Endodermal cell (in vitro differentiated cells): ENCODE data around the gene ASTN2. TPM values are rescaled to one million over a fixed set of nuclear protein-coding genes. Genes with fewer than 3 reads are reported as not detected.

Experiments
- DNase-seq: peaks from one replicate; pipeline ENCODE4 v3.0.0-alpha.2; 2017
- H3K27ac ChIP-seq: 2 replicates; pipeline ENCODE4 v1.5.1; 2013; ENCODE audit warnings: mild to moderate bottlenecking, low read depth, low read length, moderate library complexity
- H3K27me3 ChIP-seq: 2 replicates; pipeline ENCODE4 v1.6.1; 2013; ENCODE audit warnings: mild to moderate bottlenecking, low read length, moderate library complexity; ENCODE audit not compliant: insufficient read depth, control insufficient read depth, poor library complexity, severe bottlenecking
- H3K36me3 ChIP-seq: 2 replicates; pipeline ENCODE4 v1.7.0; 2013; ENCODE audit warnings: mild to moderate bottlenecking, low read length, moderate library complexity; ENCODE audit not compliant: control insufficient read depth, insufficient read depth
- H3K4me1 ChIP-seq: one replicate; pipeline ENCODE4 v1.7.0; 2013; ENCODE audit warnings: low read length; ENCODE audit not compliant: control insufficient read depth, insufficient read depth
- H3K4me3 ChIP-seq: 2 replicates; pipeline ENCODE4 v1.5.1; 2013; ENCODE audit warnings: mild to moderate bottlenecking, low read length, moderate library complexity
- H3K9ac ChIP-seq: 2 replicates; pipeline ENCODE4 v1.6.1; 2013; ENCODE audit warnings: mild to moderate bottlenecking, low read length, moderate library complexity; ENCODE audit not compliant: poor library complexity, severe bottlenecking; ENCODE audit errors: extremely low read depth
- H3K9me3 ChIP-seq: 2 replicates; pipeline ENCODE4 v1.6.1; 2013; ENCODE audit warnings: mild to moderate bottlenecking, low read length, moderate library complexity; ENCODE audit not compliant: control insufficient read depth
- H3K27ac Mint-ChIP-seq: 2 replicates; pipeline ENCODE4 v1.8.0; 2020; ENCODE audit warnings: mixed read lengths
- H3K27me3 Mint-ChIP-seq: 2 replicates; pipeline ENCODE4 v1.8.0; 2021; ENCODE audit warnings: mild to moderate bottlenecking, mixed read lengths; ENCODE audit not compliant: insufficient read depth
- H3K36me3 Mint-ChIP-seq: 2 replicates; pipeline ENCODE4 v1.8.0; 2020; ENCODE audit warnings: low read depth, mixed read lengths
- H3K4me1 Mint-ChIP-seq: 2 replicates; pipeline ENCODE4 v1.8.0; 2020; ENCODE audit warnings: mixed read lengths
- H3K4me3 Mint-ChIP-seq: 2 replicates; pipeline ENCODE4 v1.8.0; 2020; ENCODE audit warnings: mild to moderate bottlenecking, moderate library complexity, mixed read lengths
- H3K9me3 Mint-ChIP-seq: 2 replicates; pipeline ENCODE4 v1.8.0; 2020; ENCODE audit warnings: mild to moderate bottlenecking, mixed read lengths
- CTCF ChIP-seq: fragments of 200-600 bp; sonication (generic); conservative IDR thresholded peaks from 2 replicates; pipeline ENCODE4 v1.5.0; 2021; ENCODE audit warnings: antibody characterized with exemption, mild to moderate bottlenecking
- WGBS, 2 experiments: methylation state at CpG; one replicate each; pipeline versions ENCODE4 v1.1.5 to v1.1.7; 2013; ENCODE audit warnings: missing lambda C conversion rate in 2 of 2, mixed read lengths in 1 of 2; ENCODE audit not compliant: insufficient coverage in 1 of 2, insufficient read length in 1 of 2; 5-methylcytosine and 5-hydroxymethylcytosine counted together
- total RNA-seq, 2 donors: library from RNA; stranded (reverse); fragmentation: NEBNext Ultra II Directional in 1 of 2; extraction: Animal tissue kit (Norgen Biotek cat#: 25700) in 1 of 2; gene quantifications; 2 replicates in 1 of 2; 3 replicates in 1 of 2; pipeline ENCODE4 v1.2.1, GENCODE V29; 2021

Gene ASTN2
- total RNA-seq, 2 donors from 2014 or later, result 8.9 to 10.4 TPM

GRCh38 chr9:117231012-117231411 lies 183.8 kb downstream of the ASTN2 start:
- Histone ChIP-seq H3K27ac (no peak overlapping the region), H3K9ac (no peak overlapping the region), H3K27me3 (peaks cover 57% of the 10 kb centered on the region), H3K9me3 (no peaks in the 10 kb centered on the region), H3K4me3 (no peak overlapping the region), H3K36me3 (no peaks in the 10 kb centered on the region), H3K4me1 (no peaks in the 10 kb centered on the region)
- Mint-ChIP-seq H3K9me3 (no peaks in the 10 kb centered on the region), H3K27ac (no peak overlapping the region), H3K27me3 (peaks cover 30% of the 10 kb centered on the region), H3K4me1 (peaks cover 8% of the 10 kb centered on the region), H3K4me3 (no peak overlapping the region), H3K36me3 (no peaks in the 10 kb centered on the region)
- whole genome bisulfite sequencing, 2 experiments, result 100% methylated on average over 1 of the region's 1 CpG; no CpG with 5 or more reads in 1 of the 2 experiments
- no peak for TF ChIP-seq CTCF
- no peak for DNase-seq

GRCh38 chr9:117224695-117225094 lies 190.2 kb downstream of the ASTN2 start:
- WGBS, 2 experiments, result 73 to 80% methylated on average over 4 of the region's 4 CpGs
- Mint-ChIP-seq H3K4me1 (peaks cover 5% of the 10 kb centered on the region), H3K4me3 (no peak overlapping the region), H3K27me3 (peaks cover 18% of the 10 kb centered on the region), H3K36me3 (no peaks in the 10 kb centered on the region), H3K9me3 (no peaks in the 10 kb centered on the region), H3K27ac (no peak overlapping the region)
- Histone ChIP-seq H3K9ac (no peak overlapping the region), H3K4me3 (no peak overlapping the region), H3K36me3 (no peaks in the 10 kb centered on the region), H3K4me1 (no peaks in the 10 kb centered on the region), H3K9me3 (peaks cover 4% of the 10 kb centered on the region), H3K27ac (no peak overlapping the region), H3K27me3 (peaks cover 28% of the 10 kb centered on the region)
- no peak for TF ChIP-seq CTCF
- peak; percentile 63 for DNase-seq

- no peaks in the 10 kb centered on the region for H3K36me3 Mint-ChIP-seq
- Histone ChIP-seq H3K9me3 (peaks cover 4% of the 10 kb centered on the region), H3K9ac (no peak overlapping the region), H3K27me3 (peaks cover 41% of the 10 kb centered on the region), H3K4me1 (peaks cover 4% of the 10 kb centered on the region), H3K4me3 (no peak overlapping the region), H3K27ac (no peak overlapping the region), H3K36me3 (no peaks in the 10 kb centered on the region)
- no peak overlapping the region for H3K27ac Mint-ChIP-seq
- no peaks in the 10 kb centered on the region for H3K4me1 Mint-ChIP-seq
- no peaks in the 10 kb centered on the region for H3K9me3 Mint-ChIP-seq
- peaks cover 14% of the 10 kb centered on the region for H3K27me3 Mint-ChIP-seq
- TF ChIP-seq CTCF, result no peak
- no peak for DNase-seq
- H3K4me3 Mint-ChIP-seq, result no peak overlapping the region
- 61% methylated on average over 3 of the region's 3 CpGs for WGBS, 2 experiments
Observed at GRCh38 chr9:117218951-117219350, 195.9 kb downstream of the ASTN2 start.
